SK-N-SH treated with all-trans-retinoic acid at 6 μM for 48 hours (cell line): ENCODE data around the gene SCYGR2.

Experiments
- ARNTL ChIP-seq: fragments of 450-650 bp; formaldehyde crosslinking; IDR thresholded peaks from 2 replicates; pipeline ENCODE4 v1.5.0; 2020; ENCODE audit warnings: low read depth, mild to moderate bottlenecking, moderate library complexity, borderline replicate concordance
- BACH2 ChIP-seq: fragments of 250-450 bp; sonication (Bioruptor Pico); IDR thresholded peaks from 2 replicates; pipeline ENCODE4 v1.9.0; 2021; ENCODE audit warnings: mild to moderate bottlenecking, borderline replicate concordance
- CSRNP3 ChIP-seq: fragments of 250-450 bp; sonication (Bioruptor Pico); IDR thresholded peaks from 2 replicates; pipeline ENCODE4 v1.5.1; 2021; ENCODE audit warnings: mild to moderate bottlenecking, moderate library complexity

GRCh38 chr2:227615181-227615580 is 16.5 kb downstream of the SCYGR2 start:
- no peak for TF ChIP-seq CSRNP3 (CRISPR knock-in tag)
- TF ChIP-seq BACH2 = no peak
- TF ChIP-seq ARNTL (CRISPR knock-in tag) = no peak
